ENCODE data around the gene SLC6A5. TPM values are rescaled to one million over a fixed set of nuclear protein-coding genes. Genes with fewer than 3 reads are reported as not detected.
"Not testable (repeated sequence)": the region's sequence is repeated elsewhere in the genome, so short reads cannot be mapped to it uniquely, and the experiment has no call there.

SLC6A5 gene
- total RNA-seq (2014; rRNA removed; shearing (Covaris generic)): not detected in 2 replicates

GRCh38 chr11:20599221-20600019 lies at the start of gene SLC6A5:
Gene SLC6A5, plus strand, starts transcription at chr11:20599608. Its CDS starts 65 bp downstream, at chr11:20599673.
- DNase-seq (ENCODE audit: low spot score): peak; percentile 23

- no peak for DNase-seq (ENCODE audit: low spot score)
Observed at GRCh38 chr11:20551096-20551495, 48.3 kb upstream of the SLC6A5 start.

GRCh38 chr11:20555783-20556182 lies 43.6 kb upstream of the SLC6A5 start:
- DNase-seq (ENCODE audit: low spot score): no peak

- DNase-seq (ENCODE audit: low spot score): not testable (repeated sequence)
Observed at GRCh38 chr11:20556396-20556795, 43.0 kb upstream of the SLC6A5 start.

GRCh38 chr11:20558741-20559140 lies 40.7 kb upstream of the SLC6A5 start:
- DNase-seq (ENCODE audit: low spot score): no peak

- DNase-seq (ENCODE audit: low spot score): no peak
Observed at GRCh38 chr11:20559523-20560300, 39.7 kb upstream of the SLC6A5 start.

GRCh38 chr11:20561915-20562314 lies 37.5 kb upstream of the SLC6A5 start:
- no peak for DNase-seq (ENCODE audit: low spot score)

- DNase-seq (ENCODE audit: low spot score): no peak
Observed at GRCh38 chr11:20563866-20564265, 35.5 kb upstream of the SLC6A5 start.

- no peak for DNase-seq (ENCODE audit: low spot score)
Observed at GRCh38 chr11:20564846-20565635, 34.4 kb upstream of the SLC6A5 start.

- DNase-seq (ENCODE audit: low spot score): not testable (repeated sequence)
Observed at GRCh38 chr11:20566115-20566514, 33.3 kb upstream of the SLC6A5 start.

- no peak for DNase-seq (ENCODE audit: low spot score)
Observed at GRCh38 chr11:20566591-20567434, 32.6 kb upstream of the SLC6A5 start.

- not testable (repeated sequence) for DNase-seq (ENCODE audit: low spot score)
Observed at GRCh38 chr11:20579725-20580124, 19.7 kb upstream of the SLC6A5 start.

- no peak for DNase-seq (ENCODE audit: low spot score)
Observed at GRCh38 chr11:20583201-20583600, 16.2 kb upstream of the SLC6A5 start.

GRCh38 chr11:20584093-20584774 lies 15.2 kb upstream of the SLC6A5 start:
- no peak for DNase-seq (ENCODE audit: low spot score)

- no peak for DNase-seq (ENCODE audit: low spot score)
Observed at GRCh38 chr11:20589796-20590195, 9.6 kb upstream of the SLC6A5 start.

- DNase-seq (ENCODE audit: low spot score): no peak
Observed at GRCh38 chr11:20590381-20590780, 9.0 kb upstream of the SLC6A5 start.

- no peak for DNase-seq (ENCODE audit: low spot score)
Observed at GRCh38 chr11:20592741-20593140, 6.7 kb upstream of the SLC6A5 start.

- DNase-seq (ENCODE audit: low spot score): no peak
Observed at GRCh38 chr11:20594274-20595061, 4.9 kb upstream of the SLC6A5 start.

GRCh38 chr11:20595101-20595500 lies 4.3 kb upstream of the SLC6A5 start:
- no peak for DNase-seq (ENCODE audit: low spot score)
